PC-3 (cell line): Measurements from ENCODE around the gene SPATA32.

Source experiments
- CTCF ChIP-seq: fragments of 300-600 bp; sonication (generic); conservative IDR thresholded peaks from 2 replicates; pipeline ENCODE4 v1.5.1; 2017; ENCODE audit warnings: antibody characterized with exemption, low read depth, mild to moderate bottlenecking, low read length
- EZH2 ChIP-seq: fragments of 300-600 bp; sonication (generic); IDR thresholded peaks from one replicate; pipeline ENCODE4 v1.6.1; 2017; ENCODE audit warnings: antibody characterized with exemption, mild to moderate bottlenecking, low read length; ENCODE audit not compliant: unreplicated experiment
- EZH2phosphoT487 ChIP-seq: fragments of 300-600 bp; sonication (generic); IDR thresholded peaks from 2 replicates; pipeline ENCODE4 v1.6.1; 2018; ENCODE audit warnings: mild to moderate bottlenecking, antibody characterized with exemption, low read length, borderline replicate concordance

GRCh38 chr17:45306094-45306493 is 44.2 kb upstream of the SPATA32 start:
- no peak for TF ChIP-seq CTCF
- no peak for TF ChIP-seq EZH2
- no peak for TF ChIP-seq EZH2phosphoT487
